NCI-H82 (cell line): Measurements from ENCODE around the gene AGAP6.
A peak's percentile ranks its signal among the peaks of the same experiment; 100 is the strongest.
"Not testable (repeated sequence)": the region's sequence is repeated elsewhere in the genome, so short reads cannot be mapped to it uniquely, and the experiment has no call there.

ENCODE experiments used
- DNase-seq: peaks from one replicate; lab custom pipeline; 2025; lab: John Stamatoyannopoulos, UW

Gene AGAP6

GRCh38 chr10:49988376-49988775 is at the start of gene AGAP6:
Gene AGAP6, plus strand, starts transcription at chr10:49988406. Its CDS starts 310 bp downstream, at chr10:49988716.
- not testable (repeated sequence) for DNase-seq

GRCh38 chr10:49941447-49942338 is 46.5 kb upstream of the AGAP6 start, which contains the start of the genes PARG and TIMM23B:
Gene PARG, minus strand, starts transcription at chr10:49942027. Its CDS starts 302 bp downstream, at chr10:49941725.
Gene TIMM23B, plus strand, starts transcription at chr10:49942053. Its CDS starts 142 bp downstream, at chr10:49942195.
- DNase-seq, result peak; percentile 84

GRCh38 chr10:49942339-49942705 is 45.9 kb upstream of the AGAP6 start:
- DNase-seq, result not testable (repeated sequence)

- DNase-seq, result not testable (repeated sequence)
Observed at GRCh38 chr10:49943607-49944006, 44.6 kb upstream of the AGAP6 start.

GRCh38 chr10:49948142-49948541 is 40.1 kb upstream of the AGAP6 start:
- not testable (repeated sequence) for DNase-seq

- not testable (repeated sequence) for DNase-seq
Observed at GRCh38 chr10:49948737-49949136, 39.5 kb upstream of the AGAP6 start.

- not testable (repeated sequence) for DNase-seq
Observed at GRCh38 chr10:49952006-49952405, 36.2 kb upstream of the AGAP6 start.

GRCh38 chr10:49953122-49953521 is 35.1 kb upstream of the AGAP6 start:
- not testable (repeated sequence) for DNase-seq

- DNase-seq, result not testable (repeated sequence)
Observed at GRCh38 chr10:49970331-49970857, 17.8 kb upstream of the AGAP6 start.

GRCh38 chr10:49971466-49971865 is 16.7 kb upstream of the AGAP6 start:
- not testable (repeated sequence) for DNase-seq

- not testable (repeated sequence) for DNase-seq
Observed at GRCh38 chr10:49972094-49972493, 16.1 kb upstream of the AGAP6 start.

GRCh38 chr10:49977756-49978155 is 10.4 kb upstream of the AGAP6 start:
- DNase-seq, result not testable (repeated sequence)

- not testable (repeated sequence) for DNase-seq
Observed at GRCh38 chr10:49987207-49987606, 999 bp upstream of the AGAP6 start.

- not testable (repeated sequence) for DNase-seq
Observed at GRCh38 chr10:49995321-49995720, 7.1 kb downstream of the AGAP6 start.

- not testable (repeated sequence) for DNase-seq
Observed at GRCh38 chr10:50014024-50014423, 25.8 kb downstream of the AGAP6 start.

- not testable (repeated sequence) for DNase-seq
Observed at GRCh38 chr10:50015596-50016220, 27.5 kb downstream of the AGAP6 start.

- not testable (repeated sequence) for DNase-seq
Observed at GRCh38 chr10:50016926-50017325, 28.7 kb downstream of the AGAP6 start.

GRCh38 chr10:50017646-50018045 is 29.4 kb downstream of the AGAP6 start:
- not testable (repeated sequence) for DNase-seq

- not testable (repeated sequence) for DNase-seq
Observed at GRCh38 chr10:50019279-50019678, 31.1 kb downstream of the AGAP6 start.

- not testable (repeated sequence) for DNase-seq
Observed at GRCh38 chr10:50020451-50021024, 32.3 kb downstream of the AGAP6 start.

GRCh38 chr10:50021646-50022045 is 33.4 kb downstream of the AGAP6 start:
- no peak for DNase-seq
